CD4-positive, alpha-beta T cell (primary cell): ENCODE data around the gene MUCL1. TPM values are rescaled to one million over a fixed set of nuclear protein-coding genes. Genes with fewer than 3 reads are reported as not detected.

Experiments used
- ATAC-seq: fragments of 200-7000 bp; cut with Tn5 transposase; one replicate; pipeline ENCODE4 v1.10.0; 2022; ENCODE audit warnings: mild to moderate bottlenecking; ENCODE audit not compliant: poor library complexity
- CTCF ChIA-PET: fragments of 350-600 bp; sonication (Branson Sonifier 250); formaldehyde crosslinking; loops from one replicate; lab custom pipeline; 2021; ENCODE audit warnings: antibody characterized with exemption, inconsistent platforms; lab: Charles Lee
- POLR2A ChIA-PET: fragments of 350-600 bp; sonication (Branson Sonifier 250); formaldehyde crosslinking; loops from one replicate; lab custom pipeline; 2021; ENCODE audit warnings: antibody characterized with exemption, inconsistent platforms; lab: Charles Lee
- DNase-seq, 14 experiments: peaks; one replicate each; pipeline ENCODE4 v3.0.0-alpha.2; 2013 to 2020; ENCODE audit warnings: mixed read lengths in 2 of 14
- H3K27ac ChIP-seq, 2 donors: one replicate each; pipeline versions ENCODE4 v1.5.1 to v1.7.0; 2013; ENCODE audit warnings: low read length in 2 of 2, low read depth in 1 of 2, mild to moderate bottlenecking in 1 of 2
- H3K27me3 ChIP-seq, 2 experiments: 1 replicate in 1 of 2; 2 replicates in 1 of 2; pipeline versions ENCODE4 v1.6.1 to v1.7.0; 2013; ENCODE audit warnings: low read length in 2 of 2, control low read depth in 1 of 2, mild to moderate bottlenecking in 1 of 2, moderate library complexity in 1 of 2; ENCODE audit not compliant: insufficient read depth in 2 of 2, control insufficient read depth in 1 of 2
- H3K36me3 ChIP-seq: one replicate; pipeline ENCODE4 v1.6.1; 2013; ENCODE audit warnings: low read length, control low read depth; ENCODE audit not compliant: insufficient read depth
- H3K4me1 ChIP-seq: one replicate; pipeline ENCODE4 v1.6.1; 2013; ENCODE audit warnings: low read length, control low read depth; ENCODE audit not compliant: insufficient read depth
- H3K4me3 ChIP-seq: one replicate; pipeline ENCODE4 v1.5.1; 2013; ENCODE audit warnings: mild to moderate bottlenecking, low read length, moderate library complexity
- H3K9me3 ChIP-seq, 2 experiments: 1 replicate in 1 of 2; 2 replicates in 1 of 2; pipeline versions ENCODE4 v1.6.1 to v1.7.0; 2013; ENCODE audit warnings: low read length in 2 of 2, mild to moderate bottlenecking in 2 of 2, control low read depth in 1 of 2, moderate library complexity in 1 of 2; ENCODE audit not compliant: control insufficient read depth in 1 of 2, insufficient read depth in 1 of 2
- H3K27ac Mint-ChIP-seq: one replicate; pipeline ENCODE4 v1.8.0; 2020; ENCODE audit warnings: mixed read lengths
- H3K27me3 Mint-ChIP-seq: one replicate; pipeline ENCODE4 v1.8.0; 2021; ENCODE audit warnings: mixed read lengths
- H3K36me3 Mint-ChIP-seq: one replicate; pipeline ENCODE4 v1.8.0; 2021; ENCODE audit warnings: low read depth, mixed read lengths
- H3K4me1 Mint-ChIP-seq: one replicate; pipeline ENCODE4 v1.8.0; 2021; ENCODE audit warnings: low read depth, mixed read lengths
- H3K4me3 Mint-ChIP-seq: one replicate; pipeline ENCODE4 v1.8.0; 2020; ENCODE audit warnings: mild to moderate bottlenecking, mixed read lengths
- H3K9me3 Mint-ChIP-seq: one replicate; pipeline ENCODE4 v1.8.0; 2020; ENCODE audit warnings: mixed read lengths
- CTCF ChIP-seq: fragments of 200-600 bp; IDR thresholded peaks from one replicate; pipeline ENCODE4 v1.8.0; 2022; ENCODE audit warnings: antibody characterized with exemption, mild to moderate bottlenecking
- intact Hi-C, 2 experiments: fragments of 100-400 bp; cut with DNase I in 1 of 2; cut with micrococcal nuclease in 1 of 2; formaldehyde crosslinking; loops; one replicate each; pipeline versions ENCODE4 v1.15.1 to v1.9.0; 2023 to 2025; cut with DNase I, micrococcal nuclease
- total RNA-seq, 174 experiments: library from RNA in 2 of 174; stranded (reverse) in 2 of 174; gene quantifications; one replicate each; pipeline ENCODE4 v1.2.3 and lab custom pipeline; 2021 to 2026

MUCL1 gene
- total RNA-seq, 2 experiments from 2014 or later, result not detected

- Mint-ChIP-seq H3K9me3 (no peaks in the 10 kb centered on the region), H3K4me3 (no peak overlapping the region), H3K4me1 (no peaks in the 10 kb centered on the region), H3K27ac (no peak overlapping the region), H3K27me3 (peaks cover 23% of the 10 kb centered on the region), H3K36me3 (no peaks in the 10 kb centered on the region)
- no peaks in the 10 kb centered on the region for H3K9me3 ChIP-seq
- no peaks in the 10 kb centered on the region for H3K27me3 ChIP-seq
- H3K27ac ChIP-seq, result no peak overlapping the region
- H3K4me3 ChIP-seq, result no peak overlapping the region
- no peaks in the 10 kb centered on the region for H3K36me3 ChIP-seq
- no peak for ATAC-seq
- ChIA-PET CTCF (no interaction called here), POLR2A (no interaction called here)
- no peak for DNase-seq
- intact Hi-C loops, result no loop called here
- no peaks in the 10 kb centered on the region for H3K4me1 ChIP-seq
- no peak for TF ChIP-seq CTCF
Measured at GRCh38 chr12:54865683-54866324, 11.5 kb downstream of the MUCL1 start.

- no peaks in the 10 kb centered on the region for H3K4me1 Mint-ChIP-seq
- Histone ChIP-seq H3K4me1 (no peaks in the 10 kb centered on the region), H3K36me3 (no peaks in the 10 kb centered on the region), H3K27me3 (no peaks in the 10 kb centered on the region), H3K4me3 (no peak overlapping the region), H3K9me3 (no peaks in the 10 kb centered on the region), H3K27ac (no peak overlapping the region)
- no peak for ATAC-seq
- no peak overlapping the region for H3K27ac Mint-ChIP-seq
- DNase-seq, result no peak
- ChIA-PET POLR2A (no interaction called here), CTCF (no interaction called here)
- H3K4me3 Mint-ChIP-seq, result no peak overlapping the region
- TF ChIP-seq CTCF, result no peak
- H3K27me3 Mint-ChIP-seq, result peaks cover 23% of the 10 kb centered on the region
- no peaks in the 10 kb centered on the region for H3K9me3 Mint-ChIP-seq
- H3K36me3 Mint-ChIP-seq, result no peaks in the 10 kb centered on the region
- intact Hi-C loops, result no loop called here
Measured at GRCh38 chr12:54868690-54869089, 14.4 kb downstream of the MUCL1 start.

GRCh38 chr12:54870048-54870447 lies 15.7 kb downstream of the MUCL1 start:
- POLR2A ChIA-PET, result no interaction called here
- H3K27ac ChIP-seq, result no peak overlapping the region
- ATAC-seq, result no peak
- H3K9me3 ChIP-seq, result no peaks in the 10 kb centered on the region
- no peak for DNase-seq
- H3K36me3 ChIP-seq, result no peaks in the 10 kb centered on the region
- Mint-ChIP-seq H3K27ac (no peak overlapping the region), H3K4me1 (no peaks in the 10 kb centered on the region), H3K9me3 (no peaks in the 10 kb centered on the region), H3K27me3 (peaks cover 23% of the 10 kb centered on the region), H3K4me3 (no peak overlapping the region), H3K36me3 (no peaks in the 10 kb centered on the region)
- H3K4me1 ChIP-seq, result no peaks in the 10 kb centered on the region
- TF ChIP-seq CTCF, result no peak
- H3K4me3 ChIP-seq, result no peak overlapping the region
- intact Hi-C loops, result no loop called here
- no peaks in the 10 kb centered on the region for H3K27me3 ChIP-seq
- CTCF ChIA-PET, result interaction anchor here (0.8 kb wide), 1 partner anchor 205 kb away, joined by 3 read pairs; no protein-coding TSS in a partner anchor
